Effector memory CD8-positive, alpha-beta T cell (primary cell): ENCODE results near the gene CCDC85B.
"Not testable (repeated sequence)": the region's sequence is repeated elsewhere in the genome, so short reads cannot be mapped to it uniquely, and the experiment has no call there.

ENCODE experiments used
- ATAC-seq: fragments of 150-1000 bp; cut with Tn5 transposase; replicated peaks from 2 replicates; pipeline ENCODE4 v1.10.0; 2021; ENCODE audit warnings: mild to moderate bottlenecking, moderate library complexity
- DNase-seq, 3 experiments: peaks; one replicate each; pipeline ENCODE4 v3.0.0; 2021
- H3K27ac Mint-ChIP-seq, 2 donors: one replicate each; pipeline ENCODE4 v1.8.0; 2022; ENCODE audit warnings: mild to moderate bottlenecking in 2 of 2, mixed read lengths in 2 of 2, moderate library complexity in 2 of 2
- H3K27me3 Mint-ChIP-seq, 2 donors: one replicate each; pipeline ENCODE4 v1.8.0; 2022; ENCODE audit warnings: mixed read lengths in 2 of 2
- H3K36me3 Mint-ChIP-seq: one replicate; pipeline ENCODE4 v1.8.0; 2022; ENCODE audit warnings: mild to moderate bottlenecking, moderate library complexity, mixed read lengths; ENCODE audit not compliant: insufficient read depth
- H3K4me1 Mint-ChIP-seq, 2 donors: one replicate each; pipeline ENCODE4 v1.8.0; 2022; ENCODE audit warnings: low read depth in 2 of 2, mixed read lengths in 2 of 2
- H3K4me3 Mint-ChIP-seq, 2 donors: one replicate each; pipeline ENCODE4 v1.8.0; 2022; ENCODE audit warnings: mild to moderate bottlenecking in 2 of 2, mixed read lengths in 2 of 2, moderate library complexity in 2 of 2
- H3K9me3 Mint-ChIP-seq, 2 donors: one replicate each; pipeline ENCODE4 v1.8.0; 2022; ENCODE audit warnings: mixed read lengths in 2 of 2
- total RNA-seq, 9 experiments: gene quantifications; one replicate each; lab custom pipeline; 2026; lab: John Stamatoyannopoulos, UW

Gene CCDC85B
- total RNA-seq: 17.5 to 35.7 (median 24.0) reads per million in 9 experiments

DNA sequence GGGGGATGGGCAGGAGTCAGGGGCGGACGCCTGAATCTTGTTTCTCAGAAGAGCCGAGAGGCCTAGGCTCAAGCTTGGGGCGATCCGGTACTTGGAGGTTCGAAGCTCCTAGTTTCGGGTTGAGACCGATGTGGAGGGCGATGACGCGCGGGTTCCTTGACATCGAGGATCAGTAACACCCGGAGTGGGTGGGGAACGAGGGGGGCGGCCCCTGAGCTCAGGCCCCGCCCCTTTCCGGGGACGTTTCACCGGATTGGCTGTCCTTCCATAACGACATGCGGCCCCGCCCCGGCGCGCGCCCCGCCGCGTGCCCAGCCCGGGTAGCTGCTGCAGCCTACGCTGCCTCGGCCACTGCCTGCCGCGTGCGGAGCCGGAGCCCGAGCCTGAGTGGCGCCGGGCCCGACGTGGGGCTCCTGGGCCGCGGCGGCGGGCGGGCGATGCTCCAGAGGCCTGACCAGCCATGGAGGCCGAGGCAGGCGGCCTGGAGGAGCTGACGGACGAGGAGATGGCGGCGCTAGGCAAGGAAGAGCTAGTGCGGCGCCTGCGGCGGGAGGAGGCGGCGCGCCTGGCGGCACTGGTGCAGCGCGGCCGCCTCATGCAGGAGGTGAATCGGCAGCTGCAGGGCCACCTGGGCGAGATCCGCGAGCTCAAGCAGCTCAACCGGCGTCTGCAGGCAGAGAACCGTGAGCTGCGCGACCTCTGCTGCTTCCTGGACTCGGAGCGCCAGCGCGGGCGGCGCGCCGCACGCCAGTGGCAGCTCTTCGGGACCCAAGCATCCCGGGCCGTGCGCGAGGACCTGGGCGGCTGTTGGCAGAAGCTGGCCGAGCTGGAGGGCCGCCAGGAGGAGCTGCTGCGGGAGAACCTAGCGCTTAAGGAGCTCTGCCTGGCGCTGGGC lies at the start of gene CCDC85B:
CCDC85B (plus strand) TSS at position 350 of the 895 bp plus-strand sequence; CDS start at position 461, 111 bp downstream.
- peaks cover 51 to 59% of the 10 kb centered on the region in 2 donors for H3K4me1 Mint-ChIP-seq
- peaks cover 35% of the 10 kb centered on the region for H3K36me3 Mint-ChIP-seq
- peak within 1 kb of the TSS; percentile 89 to 93 for H3K4me3 Mint-ChIP-seq
- ATAC-seq (peak; percentile 71), DNase-seq (peak; percentile 96 to 98 (median 98))
- H3K27me3 Mint-ChIP-seq: no peaks in the 10 kb centered on the region
- peak within 1 kb of the TSS; percentile 92 to 97 for H3K27ac Mint-ChIP-seq
- no peaks in the 10 kb centered on the region for H3K9me3 Mint-ChIP-seq

DNA sequence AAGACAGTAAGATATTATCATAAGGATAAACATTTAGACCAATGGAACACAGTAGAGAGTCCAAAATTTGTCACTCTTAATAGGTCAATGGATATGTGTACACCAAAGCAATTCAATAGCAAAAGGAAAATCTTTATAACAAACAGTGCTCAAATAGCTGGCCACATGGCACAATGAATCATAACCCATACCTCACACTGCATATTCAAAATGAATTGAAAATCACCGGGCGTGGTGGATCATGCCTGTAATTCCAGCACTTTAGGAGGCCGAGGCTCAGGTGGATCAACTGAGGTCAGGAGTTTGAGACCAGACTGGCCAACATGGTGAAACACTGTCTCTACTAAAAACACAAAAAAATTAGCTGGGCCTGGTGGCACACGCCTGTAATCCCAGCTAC lies 48.3 kb upstream of the CCDC85B start:
- Mint-ChIP-seq H3K4me1 (no peaks in the 10 kb centered on the region), H3K9me3 (no peaks in the 10 kb centered on the region), H3K36me3 (no peaks in the 10 kb centered on the region), H3K27ac (no peak overlapping the region), H3K27me3 (no peaks in the 10 kb centered on the region), H3K4me3 (no peak overlapping the region)
- no peak for ATAC-seq
- no peak for DNase-seq

- H3K4me3 Mint-ChIP-seq: no peak overlapping the region
Measured at GRCh38 chr11:65843811-65844210, 46.7 kb upstream of the CCDC85B start.

DNA sequence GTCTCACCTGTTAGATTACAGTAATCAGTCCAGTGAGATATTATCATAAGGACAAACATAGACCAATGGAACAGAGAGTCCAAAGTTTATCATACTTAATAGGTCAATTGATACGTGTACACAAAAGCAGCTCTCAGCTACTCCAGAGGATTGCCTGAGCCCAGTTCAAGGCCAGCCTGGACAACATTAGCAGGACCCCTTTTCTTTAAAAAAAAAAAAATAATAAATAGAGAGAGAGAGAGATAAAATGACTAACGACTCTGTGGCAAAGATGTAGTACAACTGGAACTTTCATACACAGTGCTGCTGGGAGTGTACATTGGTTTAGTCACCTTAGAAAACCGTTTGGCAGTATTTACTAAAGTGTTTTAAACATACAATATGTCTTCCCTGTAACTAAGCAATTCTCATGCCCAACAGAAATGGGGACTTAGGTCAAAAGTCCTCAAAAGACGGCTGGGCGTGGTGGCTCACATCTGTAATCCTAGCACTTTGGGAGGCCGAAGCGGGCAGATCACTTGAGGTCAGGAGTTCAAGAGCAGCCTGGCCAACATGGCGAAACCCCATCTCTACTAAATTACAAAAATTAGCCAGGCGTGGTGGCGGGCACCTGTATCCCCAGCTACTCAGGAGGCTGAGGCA lies 46.1 kb upstream of the CCDC85B start:
- Mint-ChIP-seq H3K9me3 (no peaks in the 10 kb centered on the region), H3K36me3 (no peaks in the 10 kb centered on the region), H3K4me1 (no peaks in the 10 kb centered on the region), H3K4me3 (no peak overlapping the region), H3K27me3 (no peaks in the 10 kb centered on the region), H3K27ac (no peak overlapping the region)
- ATAC-seq: no peak
- DNase-seq: no peak

More at GRCh38 chr11:65843811-65844210, 46.7 kb upstream of the CCDC85B start:
- Mint-ChIP-seq H3K4me1 (no peaks in the 10 kb centered on the region), H3K27ac (no peak overlapping the region), H3K9me3 (no peaks in the 10 kb centered on the region), H3K27me3 (no peaks in the 10 kb centered on the region), H3K36me3 (no peaks in the 10 kb centered on the region)
- no peak for ATAC-seq
- no peak for DNase-seq

- Mint-ChIP-seq H3K36me3 (peaks cover 26% of the 10 kb centered on the region), H3K4me3 (no peak overlapping the region), H3K9me3 (no peaks in the 10 kb centered on the region), H3K27me3 (no peaks in the 10 kb centered on the region), H3K4me1 (peaks cover 0 to 3% of the 10 kb centered on the region in 2 donors), H3K27ac (no peak overlapping the region)
- no peak for DNase-seq
- no peak for ATAC-seq
Measured at GRCh38 chr11:65847746-65848145, 42.7 kb upstream of the CCDC85B start.

DNA sequence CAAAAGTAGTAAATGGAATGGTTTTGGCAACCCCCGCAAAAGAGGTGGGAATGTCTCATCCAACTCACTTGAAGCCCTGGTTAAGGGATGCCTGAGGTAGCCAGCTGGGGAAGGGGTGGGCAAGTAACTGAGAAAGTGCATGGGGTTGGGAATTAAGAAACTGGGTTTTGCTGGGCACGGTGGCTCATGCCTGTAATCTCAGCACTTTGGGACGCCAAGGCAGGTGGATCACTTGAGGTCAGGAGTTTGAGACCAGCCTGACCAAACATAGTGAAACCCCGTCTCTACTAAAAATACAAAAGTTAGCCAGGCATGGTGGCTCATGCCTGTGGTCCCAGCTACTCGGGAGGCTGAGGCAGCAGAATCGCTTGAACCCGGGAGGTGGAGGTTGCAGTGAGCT lies 41.8 kb upstream of the CCDC85B start:
- not testable (repeated sequence) for H3K4me3 Mint-ChIP-seq, H3K27ac Mint-ChIP-seq
- H3K36me3 Mint-ChIP-seq: peaks cover 34% of the 10 kb centered on the region

DNA sequence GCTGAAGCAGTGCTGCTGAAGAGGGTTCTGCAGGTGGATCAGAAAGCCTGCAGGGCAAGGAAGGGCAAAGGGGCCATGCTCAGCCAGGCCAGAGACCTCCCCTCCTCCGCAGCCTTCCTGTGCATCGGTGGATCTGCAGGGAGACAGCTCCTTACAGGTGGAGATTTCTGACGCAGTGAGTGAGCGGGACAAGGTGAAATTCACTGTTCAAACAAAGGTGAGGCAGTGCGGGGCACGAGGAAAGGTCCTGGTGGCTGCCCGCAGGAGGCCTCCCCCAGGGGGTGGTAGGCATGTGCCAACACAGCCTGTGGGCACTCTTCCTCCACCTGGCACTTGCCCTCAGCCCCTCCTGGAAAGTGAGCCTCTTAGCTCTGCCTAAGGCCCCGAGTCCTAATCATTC lies 41.1 kb upstream of the CCDC85B start:
- H3K36me3 Mint-ChIP-seq: peaks cover 40% of the 10 kb centered on the region
- no peaks in the 10 kb centered on the region for H3K27me3 Mint-ChIP-seq
- peaks cover 10 to 14% of the 10 kb centered on the region in 2 donors for H3K4me1 Mint-ChIP-seq
- H3K4me3 Mint-ChIP-seq: no peak overlapping the region
- H3K27ac Mint-ChIP-seq: peak overlapping the region in 1 of 2 donors; percentile 8
- ATAC-seq: no peak
- no peak for DNase-seq
- H3K9me3 Mint-ChIP-seq: no peaks in the 10 kb centered on the region

More for the DNA sequence above, 41.8 kb upstream of the CCDC85B start:
- not testable (repeated sequence) for H3K27me3 Mint-ChIP-seq, ATAC-seq, H3K4me1 Mint-ChIP-seq, H3K9me3 Mint-ChIP-seq, DNase-seq

DNA sequence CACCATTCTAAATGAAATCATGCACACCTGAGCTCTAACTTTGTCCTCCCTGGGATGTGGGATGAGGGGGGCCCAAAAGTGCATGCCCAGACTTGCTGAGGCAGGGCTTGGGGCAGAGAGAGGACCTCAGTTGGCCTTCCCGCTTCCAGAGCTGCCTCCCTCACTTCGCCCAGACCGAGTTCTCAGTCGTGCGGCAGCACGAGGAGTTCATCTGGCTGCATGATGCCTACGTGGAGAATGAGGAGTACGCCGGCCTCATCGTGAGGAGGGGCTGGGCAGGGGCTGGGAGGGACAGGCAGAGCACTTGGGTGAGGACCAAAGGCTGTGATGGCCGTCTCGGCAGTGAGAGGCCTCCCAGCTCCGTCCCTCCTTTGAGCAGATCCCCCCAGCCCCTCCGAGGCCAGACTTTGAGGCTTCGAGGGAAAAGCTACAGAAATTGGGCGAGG lies 40.7 kb upstream of the CCDC85B start:
- Mint-ChIP-seq H3K27me3 (no peaks in the 10 kb centered on the region), H3K27ac (peak overlapping the region in 1 of 2 donors; percentile 8), H3K4me3 (no peak overlapping the region), H3K9me3 (no peaks in the 10 kb centered on the region), H3K4me1 (peaks cover 14 to 17% of the 10 kb centered on the region in 2 donors), H3K36me3 (peaks cover 45% of the 10 kb centered on the region)
- no peak for DNase-seq
- ATAC-seq: no peak

GRCh38 chr11:65850217-65851082 lies 40.0 kb upstream of the CCDC85B start:
- Mint-ChIP-seq H3K4me3 (no peak overlapping the region), H3K36me3 (peaks cover 51% of the 10 kb centered on the region), H3K9me3 (no peaks in the 10 kb centered on the region), H3K27me3 (no peaks in the 10 kb centered on the region), H3K4me1 (peaks cover 18 to 19% of the 10 kb centered on the region in 2 donors), H3K27ac (peak overlapping the region in 1 of 2 donors; percentile 78)
- DNase-seq (no peak), ATAC-seq (peak; percentile 16)

DNA sequence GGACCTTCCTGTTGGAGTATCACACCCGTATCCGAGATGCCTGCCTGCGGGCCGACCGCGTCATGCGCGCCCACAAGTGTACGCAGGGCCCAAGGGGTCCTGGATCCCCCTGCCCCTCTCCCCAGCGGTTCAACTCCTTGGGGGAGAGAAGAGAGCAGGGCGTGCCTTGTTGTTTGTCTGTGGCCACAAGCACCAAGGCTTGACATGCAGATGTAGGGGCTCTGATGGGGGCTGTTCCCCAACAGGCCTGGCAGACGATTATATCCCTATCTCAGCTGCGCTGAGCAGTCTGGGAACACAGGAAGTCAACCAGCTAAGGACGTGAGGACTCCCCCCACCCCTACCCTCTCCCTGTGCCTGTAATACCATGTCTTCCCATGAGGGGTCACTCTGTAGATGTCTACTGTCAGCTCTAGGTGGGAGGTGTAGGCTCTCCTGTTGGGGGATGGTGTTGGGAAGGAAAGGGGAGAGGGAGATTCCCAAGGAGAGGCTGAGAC lies 39.3 kb upstream of the CCDC85B start:
- H3K4me1 Mint-ChIP-seq: peaks cover 23 to 25% of the 10 kb centered on the region in 2 donors
- H3K9me3 Mint-ChIP-seq: no peaks in the 10 kb centered on the region
- no peaks in the 10 kb centered on the region for H3K27me3 Mint-ChIP-seq
- H3K27ac Mint-ChIP-seq: peak overlapping the region in 1 of 2 donors; percentile 78
- peaks cover 58% of the 10 kb centered on the region for H3K36me3 Mint-ChIP-seq
- no peak overlapping the region for H3K4me3 Mint-ChIP-seq
- ATAC-seq (peak; percentile 22), DNase-seq (no peak)

GRCh38 chr11:65851811-65852507 lies 38.5 kb upstream of the CCDC85B start:
- ATAC-seq (no peak), DNase-seq (no peak)
- Mint-ChIP-seq H3K4me1 (peaks cover 31 to 33% of the 10 kb centered on the region in 2 donors), H3K4me3 (no peak overlapping the region), H3K9me3 (no peaks in the 10 kb centered on the region), H3K27me3 (no peaks in the 10 kb centered on the region), H3K36me3 (peaks cover 66% of the 10 kb centered on the region), H3K27ac (peak overlapping the region in 1 of 2 donors; percentile 78)

DNA sequence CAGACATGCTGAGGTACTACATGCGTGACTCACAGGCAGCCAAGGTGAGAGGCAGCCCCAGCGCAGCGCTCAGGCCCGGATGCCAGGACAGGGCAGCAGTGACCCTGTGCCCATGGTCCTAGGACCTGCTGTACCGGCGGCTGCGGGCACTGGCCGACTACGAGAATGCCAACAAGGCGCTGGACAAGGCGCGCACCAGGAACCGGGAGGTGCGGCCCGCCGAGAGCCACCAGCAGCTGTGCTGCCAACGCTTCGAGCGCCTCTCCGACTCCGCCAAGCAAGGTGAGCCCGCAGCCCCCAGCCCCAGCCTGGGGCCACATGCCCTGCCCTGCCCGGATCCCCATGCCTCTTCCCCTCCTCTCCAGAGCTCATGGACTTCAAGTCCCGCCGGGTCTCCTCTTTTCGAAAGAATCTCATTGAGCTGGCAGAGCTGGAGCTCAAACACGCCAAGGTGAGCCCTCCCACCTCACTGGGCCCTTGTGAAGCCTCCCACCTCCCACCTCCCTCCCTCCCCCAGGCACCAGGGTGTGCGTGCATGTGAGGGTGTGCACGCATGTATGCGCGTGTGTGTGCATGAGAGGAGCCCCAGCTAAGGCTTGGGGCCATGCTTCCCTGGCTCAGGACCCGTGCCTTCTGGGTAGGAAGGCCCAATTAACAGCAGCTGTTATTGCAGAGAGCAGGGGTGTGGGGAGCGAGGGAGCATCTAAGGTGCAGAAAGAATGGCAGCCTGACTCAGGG lies 37.8 kb upstream of the CCDC85B start:
- Mint-ChIP-seq H3K4me3 (no peak overlapping the region), H3K9me3 (no peaks in the 10 kb centered on the region), H3K4me1 (peaks cover 31 to 33% of the 10 kb centered on the region in 2 donors), H3K36me3 (peaks cover 73% of the 10 kb centered on the region), H3K27ac (no peak overlapping the region), H3K27me3 (no peaks in the 10 kb centered on the region)
- no peak for DNase-seq
- no peak for ATAC-seq
